SK-N-SH (cell line): ENCODE measurements around the gene EPB41L5. TPM values are rescaled to one million over a fixed set of nuclear protein-coding genes. Genes with fewer than 3 reads are reported as not detected.
"Not testable (repeated sequence)": the region's sequence is repeated elsewhere in the genome, so short reads cannot be mapped to it uniquely, and the experiment has no call there.

Source experiments
- CTCF ChIA-PET: fragments of 300-600, 350-600 bp; formaldehyde crosslinking; extraction: SDS; loops from one replicate; lab custom pipeline; 2021; lab: Yijun Ruan, JAX
- POLR2A ChIA-PET: fragments of 350-600 bp; sonication (Branson Sonifier 250); formaldehyde crosslinking; extraction: SDS; loops from one replicate; lab custom pipeline; 2020; ENCODE audit warnings: antibody characterized with exemption, inconsistent platforms; lab: Yijun Ruan, JAX
- DNase-seq: peaks from one replicate; pipeline ENCODE4 v3.0.0; 2012
- H2AFZ ChIP-seq: fragments of 200-600 bp; sonication (generic); 2 replicates; pipeline ENCODE4 v1.8.1; 2016; ENCODE audit warnings: antibody characterized with exemption, mild to moderate bottlenecking, low read depth
- H3F3A ChIP-seq: fragments of 200-600 bp; sonication (generic); replicated peaks from 2 replicates; pipeline ENCODE3; 2016; ENCODE audit warnings: antibody characterized with exemption, mild to moderate bottlenecking; ENCODE audit not compliant: insufficient read depth
- H3K27ac ChIP-seq, 2 experiments: fragments of 200-500 bp in 1 of 2; fragments of 200-600 bp in 1 of 2; sonication (Bioruptor generic) in 1 of 2; sonication (generic), shearing (Covaris generic) in 1 of 2; 2 replicates each; pipeline versions ENCODE4 v1.5.1 to v1.6.1; 2014 to 2016; ENCODE audit warnings: low read depth in 2 of 2, inconsistent platforms in 1 of 2, low read length in 1 of 2, mild to moderate bottlenecking in 1 of 2, mixed read lengths in 1 of 2
- H3K27me3 ChIP-seq: fragments of 200-600 bp; sonication (generic), shearing (Covaris generic); 2 replicates; pipeline ENCODE4 v1.6.1; 2016; ENCODE audit warnings: mixed run types; ENCODE audit not compliant: insufficient read depth
- H3K36me3 ChIP-seq, 2 experiments: fragments of 200-500 bp in 1 of 2; fragments of 200-600 bp in 1 of 2; sonication (Bioruptor generic) in 1 of 2; sonication (generic) in 1 of 2; replicated peaks in 1 of 2; 2 replicates each; pipeline versions ENCODE3 to v1.5.1; 2014 to 2016; ENCODE audit warnings: low read length in 1 of 2, mild to moderate bottlenecking in 1 of 2; ENCODE audit not compliant: insufficient read depth in 2 of 2, control insufficient read depth in 1 of 2
- H3K4me1 ChIP-seq, 2 experiments: fragments of 200-500 bp in 1 of 2; fragments of 200-600 bp in 1 of 2; sonication (Bioruptor generic) in 1 of 2; sonication (generic), shearing (Covaris generic) in 1 of 2; 2 replicates each; pipeline versions ENCODE4 v1.5.1 to v1.6.1; 2014 to 2016; ENCODE audit warnings: low read depth in 1 of 2, low read length in 1 of 2, mixed run types in 1 of 2; ENCODE audit not compliant: insufficient read depth in 2 of 2, control insufficient read depth in 1 of 2
- H3K4me2 ChIP-seq: fragments of 200-600 bp; sonication (generic), shearing (Covaris generic); 2 replicates; pipeline ENCODE4 v1.6.1; 2017; ENCODE audit warnings: mixed run types
- H3K4me3 ChIP-seq, 2 experiments: fragments of 200-500 bp in 1 of 2; fragments of 200-600 bp in 1 of 2; sonication (Bioruptor generic) in 1 of 2; sonication (generic), shearing (Covaris generic) in 1 of 2; 2 replicates each; pipeline versions ENCODE4 v1.5.1 to v1.8.1; 2014 to 2016; ENCODE audit warnings: low read depth in 2 of 2, inconsistent platforms in 1 of 2, low read length in 1 of 2, mild to moderate bottlenecking in 1 of 2, mixed read lengths in 1 of 2, moderate library complexity in 1 of 2
- H3K79me2 ChIP-seq: fragments of 200-600 bp; sonication (generic); 2 replicates; pipeline ENCODE4 v1.8.1; 2017; ENCODE audit warnings: mild to moderate bottlenecking; ENCODE audit not compliant: insufficient read depth
- H3K9ac ChIP-seq: fragments of 200-600 bp; sonication (generic); 2 replicates; pipeline ENCODE4 v1.6.1; 2017; ENCODE audit warnings: mixed run types
- H3K9me2 ChIP-seq: fragments of 200-600 bp; sonication (generic); 2 replicates; pipeline ENCODE4 v1.6.1; 2017; ENCODE audit warnings: mixed run types
- H3K9me3 ChIP-seq: fragments of 200-600 bp; sonication (generic); 2 replicates; pipeline ENCODE4 v1.6.1; 2017; ENCODE audit warnings: mixed run types, mild to moderate bottlenecking, moderate library complexity
- H4K20me1 ChIP-seq: fragments of 200-600 bp; sonication (generic); 2 replicates; pipeline ENCODE4 v1.6.1; 2017; ENCODE audit warnings: mild to moderate bottlenecking, mixed run types; ENCODE audit not compliant: insufficient read depth
- CHD2 ChIP-seq: fragments of 150-350 bp; IDR thresholded peaks from 2 replicates; pipeline ENCODE4 v1.6.1; 2018; ENCODE audit warnings: low read length; ENCODE audit not compliant: partially characterized antibody
- RCOR1 ChIP-seq: fragments of 150-350 bp; IDR thresholded peaks from 2 replicates; pipeline ENCODE4 v1.6.1; 2017; ENCODE audit warnings: antibody characterized with exemption, low read length
- RFX5 ChIP-seq: IDR thresholded peaks from 2 replicates; pipeline ENCODE4 v1.6.1; 2012; ENCODE audit warnings: mild to moderate bottlenecking, improper control_type of control experiment, low read length
- WGBS: methylation state at CpG from one replicate; pipeline ENCODE4 v1.1.6; 2017; ENCODE audit warnings: low lambda C conversion rate; 5-methylcytosine and 5-hydroxymethylcytosine counted together
- polyA plus RNA-seq, 3 experiments: library from polyadenylated mRNA; depleted of rRNA; stranded (reverse); fragments of >200 nt; gene quantifications; 2 replicates each; pipeline ENCODE4 v1.2.3, GENCODE V29; 2012
- TF ChIP-seq, protein P1 (sequence below): IDR thresholded peaks from 2 replicates; pipeline ENCODE4; 2012
- TF ChIP-seq, protein P2 (sequence below): IDR thresholded peaks from 2 replicates; pipeline ENCODE4 v1.4.0; 2012; ENCODE audit warnings: low read depth, borderline replicate concordance
- TF ChIP-seq, protein P3 (sequence below): fragments of 200-600 bp; sonication (generic); IDR thresholded peaks from 2 replicates; pipeline ENCODE4 v1.6.1; 2017; ENCODE audit warnings: antibody characterized with exemption, mild to moderate bottlenecking, moderate library complexity

Gene EPB41L5
- polyA plus RNA-seq, 1 of the 3 experiments (the other 2 are of a cell fraction): 5.3 TPM

DNA sequence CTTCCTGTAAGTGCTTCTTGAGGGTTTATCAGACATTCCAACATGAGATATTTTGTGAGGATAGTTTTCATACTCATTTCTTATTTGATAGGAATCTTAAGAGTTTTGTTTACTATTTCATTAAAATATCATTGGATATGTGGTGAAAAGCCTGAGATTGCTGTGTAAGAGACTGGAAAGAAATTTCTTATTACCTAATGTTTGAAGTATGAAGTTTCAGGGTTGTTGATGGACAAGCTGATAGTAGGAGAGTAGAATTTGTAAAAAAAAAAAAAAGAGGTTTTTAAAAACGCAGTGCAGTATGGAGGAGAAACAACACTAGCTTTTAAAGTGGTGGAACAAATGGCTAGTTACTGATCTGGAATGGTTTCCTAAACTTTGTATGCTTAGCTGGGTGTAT is 7.7 kb downstream of the EPB41L5 start (continued):
- TF ChIP-seq, protein P1, sequence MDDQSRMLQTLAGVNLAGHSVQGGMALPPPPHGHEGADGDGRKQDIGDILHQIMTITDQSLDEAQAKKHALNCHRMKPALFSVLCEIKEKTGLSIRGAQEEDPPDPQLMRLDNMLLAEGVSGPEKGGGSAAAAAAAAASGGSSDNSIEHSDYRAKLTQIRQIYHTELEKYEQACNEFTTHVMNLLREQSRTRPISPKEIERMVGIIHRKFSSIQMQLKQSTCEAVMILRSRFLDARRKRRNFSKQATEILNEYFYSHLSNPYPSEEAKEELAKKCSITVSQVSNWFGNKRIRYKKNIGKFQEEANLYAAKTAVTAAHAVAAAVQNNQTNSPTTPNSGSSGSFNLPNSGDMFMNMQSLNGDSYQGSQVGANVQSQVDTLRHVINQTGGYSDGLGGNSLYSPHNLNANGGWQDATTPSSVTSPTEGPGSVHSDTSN: no peak

DNA sequence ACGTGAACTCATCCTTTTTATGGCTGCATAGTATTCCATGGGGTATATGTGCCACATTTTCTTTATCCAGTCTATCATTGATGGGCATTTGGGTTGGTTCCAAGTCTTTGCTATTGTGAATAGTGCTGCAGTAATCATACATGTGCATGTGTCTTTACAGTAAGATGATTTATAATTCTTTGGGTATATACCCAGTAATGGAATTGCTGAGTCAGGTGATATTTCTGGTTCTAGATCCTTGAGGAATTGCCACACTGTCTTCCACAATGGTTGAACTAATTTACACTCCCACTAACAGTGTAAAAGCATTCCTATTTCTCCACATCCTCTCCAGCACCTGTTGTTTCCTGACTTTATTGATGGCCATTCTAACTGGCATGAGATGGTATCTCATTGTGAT is 9.6 kb downstream of the EPB41L5 start:
- H3K79me2 ChIP-seq: peaks cover 30% of the 10 kb centered on the region
- H3K27me3 ChIP-seq, CTCF ChIA-PET, H3K9me3 ChIP-seq, H4K20me1 ChIP-seq, H3F3A ChIP-seq, DNase-seq, H3K27ac ChIP-seq, H3K9ac ChIP-seq, H3K4me3 ChIP-seq, H3K9me2 ChIP-seq, POLR2A ChIA-PET, H3K4me2 ChIP-seq, H2AFZ ChIP-seq, H3K4me1 ChIP-seq: not testable (repeated sequence)
- peaks cover 0 to 18% of the 10 kb centered on the region in 2 experiments for H3K36me3 ChIP-seq
- WGBS: 90% methylated on average over 1 of the region's 1 CpG

DNA sequence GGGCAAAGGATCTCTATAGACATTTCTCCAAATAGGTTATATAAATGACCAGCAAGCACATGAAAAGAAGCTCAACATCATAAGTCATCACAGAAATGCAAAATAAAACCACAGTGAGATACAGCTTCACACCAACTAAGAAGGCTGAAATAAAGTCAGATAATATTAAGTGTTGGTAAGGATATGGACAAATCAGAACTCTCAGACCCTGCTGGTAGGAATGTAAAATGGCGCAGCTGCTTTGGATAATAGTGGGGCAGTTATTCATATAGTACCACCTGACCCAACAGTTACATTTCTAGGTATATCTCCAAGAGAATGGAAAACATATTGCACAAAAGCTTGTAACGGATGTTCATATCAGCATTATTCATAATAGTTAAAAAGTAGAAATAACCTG is 14.0 kb downstream of the EPB41L5 start:
- no peak overlapping the region for H3K9ac ChIP-seq

More for the DNA sequence above, 14.0 kb downstream of the EPB41L5 start:
- no peaks in the 10 kb centered on the region for H3K4me1 ChIP-seq
- no peak overlapping the region for H3K4me2 ChIP-seq
- H3K79me2 ChIP-seq: peaks cover 33% of the 10 kb centered on the region
- no peaks in the 10 kb centered on the region for H3K9me3 ChIP-seq
- H2AFZ ChIP-seq: no peak overlapping the region
- peaks cover 0 to 13% of the 10 kb centered on the region in 2 experiments for H3K36me3 ChIP-seq
- no peak for DNase-seq
- H3K27me3 ChIP-seq: no peaks in the 10 kb centered on the region
- H3K4me3 ChIP-seq: no peak overlapping the region
- ChIA-PET POLR2A (no interaction called here), CTCF (no interaction called here)
- H3K27ac ChIP-seq: no peak overlapping the region
- WGBS: 96% methylated on average over 2 of the region's 2 CpGs
- no peaks in the 10 kb centered on the region for H3F3A ChIP-seq
- H3K9me2 ChIP-seq: no peaks in the 10 kb centered on the region
- no peaks in the 10 kb centered on the region for H4K20me1 ChIP-seq
- TF ChIP-seq CHD2 (no peak), RCOR1 (no peak), RFX5 (no peak)
- TF ChIP-seq, protein P2, sequence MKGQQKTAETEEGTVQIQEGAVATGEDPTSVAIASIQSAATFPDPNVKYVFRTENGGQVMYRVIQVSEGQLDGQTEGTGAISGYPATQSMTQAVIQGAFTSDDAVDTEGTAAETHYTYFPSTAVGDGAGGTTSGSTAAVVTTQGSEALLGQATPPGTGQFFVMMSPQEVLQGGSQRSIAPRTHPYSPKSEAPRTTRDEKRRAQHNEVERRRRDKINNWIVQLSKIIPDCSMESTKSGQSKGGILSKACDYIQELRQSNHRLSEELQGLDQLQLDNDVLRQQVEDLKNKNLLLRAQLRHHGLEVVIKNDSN: no peak
- TF ChIP-seq, protein P3, sequence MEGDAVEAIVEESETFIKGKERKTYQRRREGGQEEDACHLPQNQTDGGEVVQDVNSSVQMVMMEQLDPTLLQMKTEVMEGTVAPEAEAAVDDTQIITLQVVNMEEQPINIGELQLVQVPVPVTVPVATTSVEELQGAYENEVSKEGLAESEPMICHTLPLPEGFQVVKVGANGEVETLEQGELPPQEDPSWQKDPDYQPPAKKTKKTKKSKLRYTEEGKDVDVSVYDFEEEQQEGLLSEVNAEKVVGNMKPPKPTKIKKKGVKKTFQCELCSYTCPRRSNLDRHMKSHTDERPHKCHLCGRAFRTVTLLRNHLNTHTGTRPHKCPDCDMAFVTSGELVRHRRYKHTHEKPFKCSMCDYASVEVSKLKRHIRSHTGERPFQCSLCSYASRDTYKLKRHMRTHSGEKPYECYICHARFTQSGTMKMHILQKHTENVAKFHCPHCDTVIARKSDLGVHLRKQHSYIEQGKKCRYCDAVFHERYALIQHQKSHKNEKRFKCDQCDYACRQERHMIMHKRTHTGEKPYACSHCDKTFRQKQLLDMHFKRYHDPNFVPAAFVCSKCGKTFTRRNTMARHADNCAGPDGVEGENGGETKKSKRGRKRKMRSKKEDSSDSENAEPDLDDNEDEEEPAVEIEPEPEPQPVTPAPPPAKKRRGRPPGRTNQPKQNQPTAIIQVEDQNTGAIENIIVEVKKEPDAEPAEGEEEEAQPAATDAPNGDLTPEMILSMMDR: peak; percentile 32; the same call in 1 of the 2 replicates
